Measurements from ENCODE around the gene PMFBP1. TPM values are rescaled to one million over a fixed set of nuclear protein-coding genes. Genes with fewer than 3 reads are reported as not detected.
A peak's percentile ranks its signal among the peaks of the same experiment; 100 is the strongest.

Gene PMFBP1
- total RNA-seq, 1 experiment from 2014 or later = 5.6 TPM

DNA sequence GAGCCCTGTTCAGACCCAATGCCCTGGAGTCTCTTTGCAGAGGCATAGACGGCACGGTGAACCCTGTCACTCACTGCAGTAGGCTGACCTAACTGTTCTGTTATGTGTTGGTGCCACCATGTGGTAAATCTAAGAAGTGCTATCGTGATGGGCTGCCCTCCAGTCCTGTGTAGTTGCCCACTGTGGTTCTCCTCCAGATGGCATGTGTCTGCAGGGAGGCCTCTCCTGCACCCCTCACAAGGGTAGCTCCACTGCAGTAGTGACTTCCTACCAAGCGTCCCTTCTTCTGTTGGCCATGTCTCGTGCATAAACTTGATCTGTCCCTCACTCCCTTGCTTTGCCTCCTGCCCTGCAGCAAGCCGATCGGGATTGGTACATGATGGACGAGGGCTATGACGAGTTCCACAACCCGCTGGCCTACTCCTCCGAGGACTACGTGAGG, 72.6 kb downstream of the PMFBP1 start:
- Histone ChIP-seq H3K9me2 (ENCODE audit: insufficient read depth) (no peaks in the 10 kb centered on the region), H3K36me3 (ENCODE audit: control insufficient read depth in 1 of 2, insufficient read depth in 2 of 2, low read length in 2 of 2) (peaks cover 49 to 55% of the 10 kb centered on the region in 2 experiments; a peak in 3 of 4 replicates), H3K9me3 (ENCODE audit: control insufficient read depth in 1 of 2, insufficient read depth in 1 of 2, low read depth in 1 of 2, low read length in 2 of 2) (no peaks in the 10 kb centered on the region), H3K4me1 (ENCODE audit: control insufficient read depth in 1 of 2, insufficient read depth in 2 of 2, low read length in 2 of 2) (peaks cover 6 to 9% of the 10 kb centered on the region in 2 experiments; a peak in 3 of 4 replicates), H3K27me3 (ENCODE audit: insufficient read depth, low read length) (no peaks in the 10 kb centered on the region), H3K4me3 (replicated peaks in 1 of 2; ENCODE audit: low read depth in 1 of 2, low read length in 2 of 2) (no peak overlapping the region), H3K79me2 (ENCODE audit: insufficient read depth, low read length) (peaks cover 33% of the 10 kb centered on the region), H3K9ac (ENCODE audit: low read length) (no peak overlapping the region), H3K27ac (ENCODE audit: low read depth, low read length) (no peak overlapping the region), H3K4me2 (ENCODE audit: low read length) (no peak overlapping the region), H4K20me1 (ENCODE audit: insufficient read depth) (no peaks in the 10 kb centered on the region), H2AFZ (ENCODE audit: low read depth, low read length, poor library complexity, severe bottlenecking) (no peak overlapping the region)
- RAD21 ChIA-PET (ENCODE audit: low non-redundant PET in 1 of 2, low total read pairs in 2 of 2, uncharacterized antibody in 2 of 2, unreplicated experiment in 2 of 2) = no interaction called here
- BruUV-seq (replicated peaks) = no TSS peak
- CTCF ChIA-PET = interaction anchor here (1.0 kb wide), 1 partner anchor 33 kb away, joined by 6 read pairs; no protein-coding TSS in a partner anchor
- POLR2A ChIA-PET = no interaction called here
- intact Hi-C loops (cut with micrococcal nuclease) = loop anchor here (1.0 to 10.0 kb wide), 3 partner anchors 33 to 535 kb away; partner anchors contain the start of gene ZNF821
- ATAC-seq (peak; percentile 99), DNase-seq (ENCODE audit: low read depth, low spot score) (peak; percentile 40)
- TF ChIP-seq, protein P1, sequence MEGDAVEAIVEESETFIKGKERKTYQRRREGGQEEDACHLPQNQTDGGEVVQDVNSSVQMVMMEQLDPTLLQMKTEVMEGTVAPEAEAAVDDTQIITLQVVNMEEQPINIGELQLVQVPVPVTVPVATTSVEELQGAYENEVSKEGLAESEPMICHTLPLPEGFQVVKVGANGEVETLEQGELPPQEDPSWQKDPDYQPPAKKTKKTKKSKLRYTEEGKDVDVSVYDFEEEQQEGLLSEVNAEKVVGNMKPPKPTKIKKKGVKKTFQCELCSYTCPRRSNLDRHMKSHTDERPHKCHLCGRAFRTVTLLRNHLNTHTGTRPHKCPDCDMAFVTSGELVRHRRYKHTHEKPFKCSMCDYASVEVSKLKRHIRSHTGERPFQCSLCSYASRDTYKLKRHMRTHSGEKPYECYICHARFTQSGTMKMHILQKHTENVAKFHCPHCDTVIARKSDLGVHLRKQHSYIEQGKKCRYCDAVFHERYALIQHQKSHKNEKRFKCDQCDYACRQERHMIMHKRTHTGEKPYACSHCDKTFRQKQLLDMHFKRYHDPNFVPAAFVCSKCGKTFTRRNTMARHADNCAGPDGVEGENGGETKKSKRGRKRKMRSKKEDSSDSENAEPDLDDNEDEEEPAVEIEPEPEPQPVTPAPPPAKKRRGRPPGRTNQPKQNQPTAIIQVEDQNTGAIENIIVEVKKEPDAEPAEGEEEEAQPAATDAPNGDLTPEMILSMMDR (IDR thresholded peaks at IDR 0.05 in 2 of 3, conservative IDR thresholded peaks at IDR 0.05 in 1 of 3; ENCODE audit: borderline replicate concordance in 1 of 3, insufficient read depth in 1 of 3, low read depth in 2 of 3, low read length in 2 of 3) = peak; percentile 31 to 59 (median 58); a peak in 5 of 6 replicates
- TF ChIP-seq ELF1 (IDR thresholded peaks at IDR 0.05; ENCODE audit: borderline replicate concordance, low read depth) = no peak
- TF ChIP-seq RAD21 (IDR thresholded peaks at IDR 0.05; ENCODE audit: low read depth) = peak; percentile 72

DNA sequence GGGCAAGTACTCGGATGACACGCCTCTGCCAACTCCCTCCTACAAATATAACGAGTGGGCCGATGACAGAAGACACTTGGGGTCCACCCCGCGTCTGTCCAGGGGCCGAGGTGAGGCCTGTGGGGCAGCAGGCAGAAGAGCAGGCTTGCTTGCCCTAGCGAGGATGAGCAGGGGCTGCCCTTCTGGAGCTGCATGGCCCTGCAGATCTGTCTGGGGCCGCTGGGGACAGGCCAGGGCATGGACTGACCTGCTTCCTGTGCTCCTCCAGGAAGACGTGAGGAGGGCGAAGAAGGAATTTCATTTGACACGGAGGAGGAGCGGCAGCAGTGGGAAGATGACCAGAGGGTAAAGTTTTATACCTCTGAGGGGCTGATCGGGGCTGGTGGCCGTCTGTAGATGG, 73.0 kb downstream of the PMFBP1 start:
- POLR2A ChIA-PET = no interaction called here
- H3K79me2 ChIP-seq (ENCODE audit: insufficient read depth, low read length) = peaks cover 38% of the 10 kb centered on the region
- TF ChIP-seq EZH2 (IDR thresholded peaks at IDR 0.05) = no peak
- TF ChIP-seq, protein P2, sequence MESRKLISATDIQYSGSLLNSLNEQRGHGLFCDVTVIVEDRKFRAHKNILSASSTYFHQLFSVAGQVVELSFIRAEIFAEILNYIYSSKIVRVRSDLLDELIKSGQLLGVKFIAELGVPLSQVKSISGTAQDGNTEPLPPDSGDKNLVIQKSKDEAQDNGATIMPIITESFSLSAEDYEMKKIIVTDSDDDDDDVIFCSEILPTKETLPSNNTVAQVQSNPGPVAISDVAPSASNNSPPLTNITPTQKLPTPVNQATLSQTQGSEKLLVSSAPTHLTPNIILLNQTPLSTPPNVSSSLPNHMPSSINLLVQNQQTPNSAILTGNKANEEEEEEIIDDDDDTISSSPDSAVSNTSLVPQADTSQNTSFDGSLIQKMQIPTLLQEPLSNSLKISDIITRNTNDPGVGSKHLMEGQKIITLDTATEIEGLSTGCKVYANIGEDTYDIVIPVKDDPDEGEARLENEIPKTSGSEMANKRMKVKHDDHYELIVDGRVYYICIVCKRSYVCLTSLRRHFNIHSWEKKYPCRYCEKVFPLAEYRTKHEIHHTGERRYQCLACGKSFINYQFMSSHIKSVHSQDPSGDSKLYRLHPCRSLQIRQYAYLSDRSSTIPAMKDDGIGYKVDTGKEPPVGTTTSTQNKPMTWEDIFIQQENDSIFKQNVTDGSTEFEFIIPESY (IDR thresholded peaks at IDR 0.05; ENCODE audit: extremely low read depth, insufficient replicate concordance, low read length) = no peak
- no peak for TF ChIP-seq EGR1 (IDR thresholded peaks at IDR 0.05; ENCODE audit: low read depth)
- ATAC-seq (peak; percentile 23), DNase-seq (ENCODE audit: low read depth, low spot score) (no peak)
- no peaks in the 10 kb centered on the region for H3K9me2 ChIP-seq (ENCODE audit: insufficient read depth)
- no peak overlapping the region for H3K27ac ChIP-seq (ENCODE audit: low read depth, low read length)
- intact Hi-C loops (cut with micrococcal nuclease) = loop anchor here (1.0 to 10.0 kb wide), 3 partner anchors 33 to 534 kb away; partner anchors contain the start of gene ZNF821
- CTCF ChIA-PET = no interaction called here
- H3K27me3 ChIP-seq (ENCODE audit: insufficient read depth, low read length) = no peaks in the 10 kb centered on the region
- no peak overlapping the region for H3K4me2 ChIP-seq (ENCODE audit: low read length)
- peaks cover 44 to 55% of the 10 kb centered on the region in 2 experiments; a peak in 3 of 4 replicates for H3K36me3 ChIP-seq (ENCODE audit: control insufficient read depth in 1 of 2, insufficient read depth in 2 of 2, low read length in 2 of 2)
- RAD21 ChIA-PET (ENCODE audit: low non-redundant PET in 1 of 2, low total read pairs in 2 of 2, uncharacterized antibody in 2 of 2, unreplicated experiment in 2 of 2) = no interaction called here
- H3K9ac ChIP-seq (ENCODE audit: low read length) = no peak overlapping the region
- H2AFZ ChIP-seq (ENCODE audit: low read depth, low read length, poor library complexity, severe bottlenecking) = no peak overlapping the region
- H4K20me1 ChIP-seq (ENCODE audit: insufficient read depth) = no peaks in the 10 kb centered on the region
- H3K4me1 ChIP-seq (ENCODE audit: control insufficient read depth in 1 of 2, insufficient read depth in 2 of 2, low read length in 2 of 2) = peaks cover 6 to 9% of the 10 kb centered on the region in 2 experiments; a peak in 3 of 4 replicates
- no TSS peak for BruUV-seq (replicated peaks)
- H3K9me3 ChIP-seq (ENCODE audit: control insufficient read depth in 1 of 2, insufficient read depth in 1 of 2, low read depth in 1 of 2, low read length in 2 of 2) = no peaks in the 10 kb centered on the region
- H3K4me3 ChIP-seq (replicated peaks in 1 of 2; ENCODE audit: low read depth in 1 of 2, low read length in 2 of 2) = no peak overlapping the region

Measured in HCT116 (cell line).